GM12872 (cell line): ENCODE data around the gene PIK3CA.

Experiments
- TF ChIP-seq, protein P1 (sequence below): IDR thresholded peaks from 3 replicates; pipeline ENCODE4 v1.5.1; 2011; ENCODE audit warnings: low read depth, mild to moderate bottlenecking, low read length, moderate library complexity; ENCODE audit not compliant: insufficient read depth

The PIK3CA gene

DNA sequence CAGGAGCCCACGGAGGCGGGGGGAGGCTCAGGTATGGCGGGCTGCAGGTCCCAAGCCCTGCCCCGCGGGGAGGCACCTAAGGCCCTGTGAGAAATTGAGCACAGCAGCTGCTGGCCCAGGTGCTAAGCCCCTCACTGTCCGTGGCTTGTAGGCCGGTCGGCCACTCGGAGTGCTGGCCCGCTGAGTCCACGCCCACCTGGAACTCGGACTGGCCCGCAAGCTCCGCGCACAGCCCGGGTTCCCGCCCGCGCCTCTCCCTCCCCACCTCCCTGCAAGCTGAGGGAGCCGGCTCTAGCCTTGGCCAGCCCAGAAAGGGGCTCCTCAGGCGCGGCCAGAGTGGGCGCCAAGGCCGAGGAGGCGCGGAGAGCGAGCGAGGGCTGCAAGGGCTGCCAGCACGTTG, 115.0 kb downstream of the PIK3CA start:
- TF ChIP-seq, protein P1, sequence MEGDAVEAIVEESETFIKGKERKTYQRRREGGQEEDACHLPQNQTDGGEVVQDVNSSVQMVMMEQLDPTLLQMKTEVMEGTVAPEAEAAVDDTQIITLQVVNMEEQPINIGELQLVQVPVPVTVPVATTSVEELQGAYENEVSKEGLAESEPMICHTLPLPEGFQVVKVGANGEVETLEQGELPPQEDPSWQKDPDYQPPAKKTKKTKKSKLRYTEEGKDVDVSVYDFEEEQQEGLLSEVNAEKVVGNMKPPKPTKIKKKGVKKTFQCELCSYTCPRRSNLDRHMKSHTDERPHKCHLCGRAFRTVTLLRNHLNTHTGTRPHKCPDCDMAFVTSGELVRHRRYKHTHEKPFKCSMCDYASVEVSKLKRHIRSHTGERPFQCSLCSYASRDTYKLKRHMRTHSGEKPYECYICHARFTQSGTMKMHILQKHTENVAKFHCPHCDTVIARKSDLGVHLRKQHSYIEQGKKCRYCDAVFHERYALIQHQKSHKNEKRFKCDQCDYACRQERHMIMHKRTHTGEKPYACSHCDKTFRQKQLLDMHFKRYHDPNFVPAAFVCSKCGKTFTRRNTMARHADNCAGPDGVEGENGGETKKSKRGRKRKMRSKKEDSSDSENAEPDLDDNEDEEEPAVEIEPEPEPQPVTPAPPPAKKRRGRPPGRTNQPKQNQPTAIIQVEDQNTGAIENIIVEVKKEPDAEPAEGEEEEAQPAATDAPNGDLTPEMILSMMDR = no peak

DNA sequence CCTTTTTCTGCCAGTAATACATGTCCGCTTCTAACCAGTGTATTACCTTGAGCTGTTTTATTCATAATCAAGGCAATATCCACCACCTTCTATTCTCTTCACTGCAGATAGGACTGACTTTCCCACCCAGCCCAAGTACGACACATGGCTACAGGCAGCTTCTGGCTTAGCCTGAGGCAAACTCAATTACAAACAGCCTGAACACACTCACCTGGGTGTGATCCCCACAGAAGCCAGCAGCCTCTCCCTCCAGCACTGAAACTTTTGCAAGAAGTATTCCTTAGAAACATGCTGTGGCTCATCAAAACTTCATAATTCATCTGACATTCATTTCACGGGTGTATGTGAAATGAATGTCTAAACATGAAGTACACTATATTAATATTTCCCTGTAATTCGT, 116.3 kb downstream of the PIK3CA start:
- TF ChIP-seq, protein P1 = no peak

DNA sequence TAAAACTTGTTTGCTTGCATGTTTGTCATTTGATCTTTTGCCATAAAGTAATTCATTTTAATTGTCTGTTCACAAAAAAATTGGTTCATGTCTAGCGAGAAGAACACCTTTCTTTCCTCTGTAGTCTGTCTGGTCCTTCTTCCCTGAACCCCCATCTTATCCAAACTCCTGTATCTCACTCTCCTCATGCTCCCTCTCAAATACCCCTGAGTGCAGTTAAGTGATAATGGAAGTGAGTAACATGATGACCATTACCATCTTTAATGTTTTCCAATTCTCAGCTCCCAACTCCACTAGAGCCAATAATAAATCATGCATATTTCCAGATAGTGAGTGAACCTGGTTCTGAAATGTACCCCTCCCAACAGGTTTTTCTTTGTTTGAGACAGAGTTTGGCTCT, 116.9 kb downstream of the PIK3CA start:
- TF ChIP-seq, protein P1 = no peak

DNA sequence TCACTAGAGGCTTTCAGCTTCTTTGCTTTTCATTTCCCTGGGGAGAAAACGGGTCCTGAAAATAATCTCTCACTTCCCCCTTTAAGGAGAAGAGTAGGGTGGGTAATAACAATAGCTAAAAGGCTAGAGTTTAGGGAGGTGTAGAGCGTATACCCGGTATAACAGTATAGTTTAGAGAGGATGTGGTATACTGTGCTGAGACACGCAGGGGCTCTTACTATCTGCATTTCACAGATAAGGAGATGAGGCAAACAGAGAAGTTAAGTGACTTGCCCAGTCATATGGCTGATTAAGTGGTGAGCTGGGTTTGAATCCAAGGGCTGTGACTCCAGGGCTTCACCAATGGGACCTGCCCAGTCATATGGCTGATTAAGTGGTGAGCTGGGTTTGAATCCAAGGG, 117.7 kb downstream of the PIK3CA start:
- TF ChIP-seq, protein P1 = no peak

DNA sequence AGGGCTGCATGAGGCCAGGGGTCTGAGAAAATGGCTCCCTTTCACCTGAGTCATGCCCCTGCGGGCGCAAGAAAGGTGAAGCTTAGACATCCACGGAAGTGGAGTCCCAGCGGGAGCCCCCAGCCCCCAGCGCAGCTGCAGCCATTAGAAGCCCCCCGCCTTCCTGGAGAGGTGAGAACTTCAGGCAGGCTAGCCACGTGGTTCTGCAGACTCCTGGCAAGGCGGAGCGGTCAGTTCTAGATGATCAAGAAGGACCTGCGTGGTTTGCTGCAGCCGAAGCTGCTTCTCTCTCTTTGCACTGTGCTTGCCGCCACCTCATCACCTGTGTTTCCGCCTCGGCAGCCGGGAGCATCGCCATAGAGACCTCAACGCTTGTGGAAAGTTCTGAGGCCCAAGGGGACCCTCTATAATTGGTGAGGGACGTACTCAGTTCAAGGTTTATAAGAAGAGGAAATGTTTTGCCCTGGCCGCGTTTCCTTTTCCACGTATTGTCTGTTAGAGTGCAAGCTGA, 118.6 kb downstream of the PIK3CA start:
- TF ChIP-seq, protein P1 = no peak

DNA sequence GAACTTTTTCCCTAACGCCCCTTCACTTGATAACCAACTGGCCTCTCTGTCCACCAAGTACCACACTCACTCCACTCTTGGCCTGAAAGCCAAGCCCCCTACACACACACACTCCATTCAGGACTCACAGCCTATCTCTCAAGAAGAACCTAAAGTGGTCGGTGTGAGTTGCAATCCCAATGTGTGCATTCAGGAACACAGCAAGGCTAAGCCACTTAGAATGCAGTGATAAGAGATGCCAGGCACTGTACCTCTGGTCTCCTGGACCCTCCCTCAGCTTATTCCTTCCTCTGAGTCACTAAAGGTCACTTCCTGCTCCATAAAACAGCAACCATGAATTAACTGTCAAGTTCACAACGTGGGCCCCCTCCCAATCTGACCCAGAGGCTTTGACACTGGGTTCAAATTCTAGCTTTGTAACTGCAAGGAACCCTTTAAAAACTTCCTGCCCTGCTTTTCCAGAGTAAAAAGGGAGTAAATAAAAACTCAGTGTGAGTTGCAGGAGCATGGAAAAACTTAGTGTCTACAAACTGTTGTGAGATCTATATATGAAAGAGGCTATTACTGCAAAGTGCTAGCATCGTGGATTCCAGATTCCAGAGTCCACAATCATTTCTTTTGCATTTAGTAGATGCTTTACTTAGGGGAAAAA, 120.4 kb downstream of the PIK3CA start:
- TF ChIP-seq, protein P1 = no peak

DNA sequence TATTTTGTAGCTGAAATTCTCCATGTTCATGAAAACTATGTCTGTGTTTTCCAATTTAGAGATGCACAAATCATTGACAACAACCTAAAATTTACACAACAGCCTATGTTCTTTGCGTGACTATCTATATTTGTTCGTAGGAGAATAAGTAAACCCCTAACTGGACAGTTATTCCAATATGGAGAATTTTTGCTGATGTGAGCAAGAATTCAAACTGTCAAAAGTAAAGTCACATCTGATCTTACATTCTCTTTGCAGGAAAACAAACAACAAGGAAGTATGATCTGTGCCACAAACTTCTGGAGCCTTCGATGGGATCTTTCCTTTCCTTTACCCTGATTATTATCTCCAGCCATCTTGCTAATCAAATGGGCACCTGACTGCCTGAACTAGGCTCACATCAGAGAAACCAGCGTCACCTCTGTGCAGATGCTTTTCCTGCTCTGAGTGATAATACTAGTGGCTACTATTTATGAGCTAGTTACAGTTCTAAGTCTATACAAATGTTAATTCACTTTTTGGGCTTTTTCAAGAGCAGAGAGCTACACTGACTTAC, 121.1 kb downstream of the PIK3CA start:
- TF ChIP-seq, protein P1 = no peak
